Activated T-helper 1 cell treated with anti-CD3 and anti-CD28 coated beads, Interleukin-2, amount 50 U/mL, for 16 hours (primary cell): ENCODE data around the gene BBS9.
"Not testable (repeated sequence)": the region's sequence is repeated elsewhere in the genome, so short reads cannot be mapped to it uniquely, and the experiment has no call there.

Experiments
- DNase-seq, 2 donors: peaks; one replicate each; pipeline ENCODE4 v3.0.0-alpha.2; 2020; ENCODE audit warnings: low read depth in 1 of 2, low spot score in 1 of 2

Gene BBS9

GRCh38 chr7:33271839-33272371, 142.5 kb downstream of the BBS9 start:
- not testable (repeated sequence) for DNase-seq

- no peak for DNase-seq
Measured at GRCh38 chr7:33273356-33273755, 144.0 kb downstream of the BBS9 start.

DNA sequence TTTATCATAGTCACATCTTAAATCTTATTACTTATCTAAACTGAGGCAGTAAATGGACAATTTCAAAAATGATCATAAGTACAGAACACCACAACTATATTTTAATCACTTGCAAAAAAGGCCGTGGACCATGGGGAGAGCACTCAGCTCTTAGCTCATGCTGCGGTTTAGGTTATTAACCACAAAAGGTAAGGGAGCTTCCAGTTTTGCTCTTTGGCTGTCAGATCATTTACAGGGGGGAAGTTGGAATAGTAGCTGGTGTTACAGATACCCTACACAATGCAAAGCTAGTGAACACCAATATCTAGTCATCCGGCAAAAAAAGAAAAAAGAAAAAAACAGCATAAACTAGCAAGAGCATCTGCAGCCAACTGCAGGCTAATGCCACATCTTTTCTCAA, 147.0 kb downstream of the BBS9 start:
- DNase-seq, result no peak

DNA sequence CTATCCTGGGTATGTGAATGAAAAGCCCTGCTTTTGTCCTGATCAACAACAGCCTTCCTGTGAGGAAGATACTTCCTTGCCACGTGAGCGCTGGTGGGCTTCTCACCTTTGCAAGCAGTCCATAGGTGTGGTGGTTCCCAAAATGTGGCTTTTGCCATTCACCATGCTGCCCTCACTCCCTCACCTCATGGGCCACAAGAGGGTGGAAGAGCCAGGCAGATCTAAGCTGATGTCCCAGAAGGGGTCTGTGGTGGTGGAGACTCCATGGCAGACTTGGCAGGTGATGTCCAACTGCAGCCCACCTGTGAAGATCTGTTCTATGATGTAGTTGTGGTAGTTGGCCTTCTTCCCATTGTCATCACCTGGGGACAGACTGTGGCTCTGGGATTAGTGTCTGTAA, 147.4 kb downstream of the BBS9 start:
- DNase-seq, result no peak

- no peak for DNase-seq
Measured at GRCh38 chr7:33278095-33278494, 148.7 kb downstream of the BBS9 start.

GRCh38 chr7:33286501-33286900, 157.1 kb downstream of the BBS9 start:
- no peak for DNase-seq

DNA sequence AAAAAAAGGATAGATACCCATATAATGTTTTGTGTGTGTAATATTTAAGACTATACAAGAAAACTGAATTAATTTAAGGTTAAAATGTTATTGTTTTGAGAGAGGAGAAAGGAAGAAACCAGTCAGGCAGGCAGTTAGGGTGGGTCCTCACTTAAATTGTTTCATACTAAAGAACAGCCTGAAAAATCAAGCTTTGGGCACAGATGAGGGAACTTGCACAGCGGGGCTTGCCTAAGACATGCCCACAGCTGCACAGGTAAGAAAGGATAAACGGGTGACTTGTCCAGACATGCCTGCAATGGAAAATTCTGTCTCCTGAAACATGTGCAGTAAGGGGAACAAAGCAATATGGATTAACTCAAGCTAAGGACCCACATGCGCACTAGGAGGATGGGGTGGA, 158.4 kb downstream of the BBS9 start:
- no peak for DNase-seq

DNA sequence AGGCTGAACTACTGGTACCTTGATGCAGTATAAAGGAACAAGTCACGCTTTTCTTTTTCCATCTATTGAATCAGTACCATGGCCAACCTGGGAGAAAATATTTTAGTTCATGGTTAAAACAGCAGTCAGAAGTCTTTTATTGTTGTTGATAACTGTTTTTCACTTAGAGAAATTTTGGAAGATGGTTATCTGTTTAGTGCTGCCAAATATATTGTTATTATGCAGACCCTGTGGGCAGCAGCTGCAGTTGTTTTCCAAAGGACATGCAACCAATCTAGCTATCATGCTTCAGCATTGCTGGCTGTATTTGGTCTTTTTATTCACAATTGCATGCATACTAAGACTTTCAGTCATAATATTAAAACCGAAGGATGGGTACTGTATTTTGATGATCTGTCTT, 169.5 kb downstream of the BBS9 start:
- no peak for DNase-seq

DNA sequence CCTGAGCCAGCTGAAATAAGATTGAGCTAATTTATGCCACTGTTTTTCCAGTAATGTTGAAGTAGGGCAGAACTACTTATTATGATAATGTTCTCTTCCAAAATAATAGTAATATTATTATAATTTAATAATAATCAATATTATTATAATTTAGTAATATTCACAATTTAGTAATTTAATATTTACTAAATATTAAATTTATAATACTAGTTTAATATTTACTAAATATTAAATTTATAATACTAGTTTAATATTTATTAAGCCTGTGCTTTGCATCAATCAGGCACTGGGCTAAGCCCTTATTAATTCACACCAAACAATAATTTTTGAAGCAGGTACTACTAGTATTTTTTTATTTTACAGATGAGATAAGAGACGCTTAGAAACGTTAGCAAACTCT, 170.1 kb downstream of the BBS9 start:
- DNase-seq, result no peak

DNA sequence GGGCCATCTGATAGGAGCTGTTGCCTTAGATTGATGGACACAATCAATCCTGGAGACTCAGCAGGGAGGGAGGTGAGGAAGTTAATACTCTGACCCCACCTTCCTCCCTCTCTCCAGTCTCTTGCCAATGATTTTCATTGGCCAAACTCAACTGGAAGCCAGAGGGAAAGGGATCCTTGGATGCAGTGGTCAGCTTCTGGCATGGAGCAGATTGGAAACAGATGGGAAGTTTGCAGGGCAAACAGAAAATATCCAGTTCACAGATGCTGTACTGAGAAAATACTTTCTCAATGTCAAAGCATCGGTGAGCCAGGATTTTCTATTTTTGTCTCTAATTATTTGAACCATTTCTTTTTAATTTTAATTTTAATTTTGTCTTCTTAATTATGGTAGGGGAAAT, 170.8 kb downstream of the BBS9 start:
- no peak for DNase-seq

- no peak for DNase-seq
Measured at GRCh38 chr7:33300742-33301141, 171.4 kb downstream of the BBS9 start.

- not testable (repeated sequence) for DNase-seq
Measured at GRCh38 chr7:33303978-33304557, 174.7 kb downstream of the BBS9 start.

- no peak for DNase-seq
Measured at GRCh38 chr7:33307205-33307604, 177.8 kb downstream of the BBS9 start.

GRCh38 chr7:33310546-33310945, 181.2 kb downstream of the BBS9 start:
- no peak for DNase-seq

GRCh38 chr7:33325754-33326484, 196.6 kb downstream of the BBS9 start:
- no peak for DNase-seq

DNA sequence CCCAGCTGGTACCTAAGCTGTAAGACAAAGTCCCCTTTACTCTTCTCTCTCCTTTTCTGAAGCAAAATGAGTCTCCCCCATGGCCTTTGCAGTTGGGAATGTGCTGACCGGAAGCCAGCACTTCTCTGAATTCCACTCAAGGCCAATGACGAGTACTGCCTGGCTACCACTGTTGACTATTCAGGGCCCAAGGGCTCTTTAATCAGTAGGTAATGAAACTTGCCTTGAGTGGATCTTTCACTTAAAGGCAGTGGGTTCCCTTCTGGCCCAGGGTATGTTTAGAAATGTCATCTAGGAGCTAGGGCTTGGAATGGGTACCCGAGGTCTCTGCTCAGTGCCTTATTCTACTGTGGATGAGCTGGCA, 197.1 kb downstream of the BBS9 start:
- no peak for DNase-seq

DNA sequence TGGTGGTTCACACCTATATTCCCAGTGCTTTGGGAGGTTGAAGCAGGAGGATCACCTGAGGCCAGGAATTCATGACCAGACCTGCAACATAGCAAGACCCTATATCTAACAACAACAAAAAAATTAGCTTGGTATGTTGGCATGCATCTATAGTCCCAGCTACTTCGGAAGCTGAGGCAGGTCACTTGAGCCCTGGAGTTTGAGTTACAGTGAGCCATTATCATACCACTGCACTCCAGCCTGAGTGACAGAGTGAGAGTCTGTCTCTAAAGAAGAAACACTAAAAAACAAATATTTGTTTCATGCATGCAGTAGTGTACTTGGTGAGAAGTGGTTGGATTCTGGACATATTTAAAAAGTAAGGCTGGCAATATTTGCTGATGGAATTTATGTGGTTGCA, 198.1 kb downstream of the BBS9 start:
- no peak for DNase-seq

- no peak for DNase-seq
Measured at GRCh38 chr7:33334349-33334748, 205.0 kb downstream of the BBS9 start.

DNA sequence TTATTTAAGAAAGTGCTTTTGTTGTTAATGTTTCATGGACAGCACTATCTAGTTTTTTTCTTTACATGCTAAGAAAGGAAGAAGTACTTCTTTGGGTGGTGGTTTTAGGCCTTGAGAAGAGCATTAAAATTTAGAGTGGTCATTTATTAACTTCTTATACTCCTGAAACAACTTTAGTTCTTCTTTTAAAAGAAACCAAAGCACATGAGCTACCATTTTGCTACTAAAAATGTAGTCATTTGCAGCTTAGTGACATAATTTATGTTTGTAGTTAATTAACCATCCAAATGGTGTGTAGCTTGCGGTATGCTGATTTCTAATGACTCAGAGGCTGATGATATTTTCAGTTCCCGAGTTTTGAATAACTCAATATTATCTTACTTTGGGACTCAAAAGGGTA, 207.5 kb downstream of the BBS9 start:
- DNase-seq, result no peak

DNA sequence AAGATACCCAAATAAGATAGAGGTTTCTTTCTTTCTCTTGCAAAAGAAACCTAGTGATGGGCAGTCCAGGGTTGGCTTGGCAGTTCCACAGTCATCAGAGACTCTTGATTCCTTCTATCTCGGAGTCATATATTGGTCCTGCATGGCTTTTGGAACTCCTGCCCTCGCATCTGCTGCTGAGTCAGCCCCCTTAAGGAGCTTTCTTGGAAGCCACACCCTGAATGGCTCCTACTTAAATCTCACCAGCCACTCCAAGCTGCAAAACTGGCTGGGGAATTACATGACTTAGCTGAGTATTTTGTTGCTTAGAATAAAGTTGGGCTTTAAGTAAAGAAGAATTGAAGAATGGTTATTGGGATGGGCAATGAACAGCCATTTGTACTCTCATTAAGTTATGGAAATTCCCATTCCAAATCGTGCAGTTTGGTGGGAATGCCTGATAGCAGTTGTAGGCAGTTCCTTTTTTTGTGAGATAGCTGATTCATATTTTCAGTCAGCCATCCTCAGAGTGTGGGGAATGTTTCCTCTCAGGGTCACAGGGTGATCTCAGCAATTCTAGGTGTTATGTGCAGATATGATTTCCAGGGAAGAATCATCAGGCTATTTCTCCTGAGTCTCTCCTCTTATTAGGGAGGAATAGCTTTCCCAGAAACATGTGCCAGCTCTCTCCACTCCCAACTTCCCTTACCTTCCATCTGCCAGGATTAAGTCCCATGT, 209.9 kb downstream of the BBS9 start:
- no peak for DNase-seq

DNA sequence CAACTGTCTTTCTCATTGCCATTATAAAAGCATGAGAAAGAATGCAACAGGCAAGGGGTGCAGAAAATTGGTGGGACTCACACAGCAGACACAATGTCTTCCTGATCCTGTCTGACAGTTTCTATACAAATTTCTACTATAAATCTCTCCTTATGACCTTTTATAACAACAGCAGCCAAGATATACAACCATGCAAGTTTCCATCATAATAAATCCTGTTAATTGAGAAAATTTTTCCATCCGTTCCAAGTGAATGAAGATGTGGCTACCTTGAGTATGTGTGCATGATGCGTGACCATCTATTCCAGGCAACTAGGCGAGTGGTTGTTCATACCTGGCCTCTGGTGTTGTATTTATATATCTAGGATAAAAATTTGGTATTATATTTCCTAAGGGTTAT, 216.7 kb downstream of the BBS9 start:
- DNase-seq, result no peak

DNA sequence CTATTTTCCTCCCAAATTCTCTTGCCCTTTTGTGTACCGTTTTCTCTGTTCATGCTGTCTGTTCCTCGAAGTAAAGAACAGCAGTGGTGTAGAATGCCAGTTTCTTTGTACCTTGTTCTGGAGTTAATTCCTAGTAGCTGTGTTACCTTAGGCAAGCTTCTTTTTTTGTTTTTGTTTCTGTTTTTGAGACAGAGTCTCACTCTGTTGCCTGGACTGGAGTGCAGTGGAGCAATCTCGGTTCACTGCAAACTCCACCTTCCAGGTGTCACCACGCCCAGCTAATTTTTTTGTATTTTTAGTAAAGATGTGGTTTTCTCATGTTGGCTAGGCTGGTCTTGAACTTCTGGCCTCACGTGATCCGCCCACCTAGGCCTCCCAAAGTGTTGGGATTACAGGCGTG, 221.2 kb downstream of the BBS9 start:
- no peak for DNase-seq
